MCF 10A (cell line): ENCODE data around the gene ASTN2. TPM values are rescaled to one million over a fixed set of nuclear protein-coding genes. Genes with fewer than 3 reads are reported as not detected.

Experiments
- BruUV-seq: library from RNA; stranded (reverse); fragments of 400-500 nt; replicated peaks from 2 replicates; lab custom pipeline; 2021; lab: Mats Ljungman, UMichigan
- CTCF ChIA-PET: fragments of 300-600 bp; sonication (Branson Sonifier 250); formaldehyde crosslinking; extraction: SDS; loops from one replicate; lab custom pipeline; 2021; ENCODE audit warnings: antibody characterized with exemption, inconsistent platforms; lab: Yijun Ruan, JAX
- POLR2A ChIA-PET: fragments of 300-600, 350-650 bp; sonication (Branson Sonifier 250); formaldehyde crosslinking; extraction: SDS; loops from one replicate; lab custom pipeline; 2020; ENCODE audit warnings: antibody characterized with exemption, inconsistent platforms; lab: Yijun Ruan, JAX
- DNase-seq: peaks from one replicate; pipeline ENCODE4 v3.0.0-alpha.2; 2018; ENCODE audit not compliant: unreplicated experiment
- H3K27ac Mint-ChIP-seq: one replicate; pipeline ENCODE4 v1.8.0; 2022; ENCODE audit warnings: mild to moderate bottlenecking, low read depth, mixed read lengths; ENCODE audit not compliant: unreplicated experiment
- H3K27me3 Mint-ChIP-seq: one replicate; pipeline ENCODE4 v1.8.0; 2022; ENCODE audit warnings: mixed read lengths; ENCODE audit not compliant: insufficient read depth, unreplicated experiment
- H3K36me3 Mint-ChIP-seq: one replicate; pipeline ENCODE4 v1.8.0; 2022; ENCODE audit warnings: mild to moderate bottlenecking, moderate library complexity, mixed read lengths; ENCODE audit not compliant: insufficient read depth, unreplicated experiment
- H3K4me1 Mint-ChIP-seq: one replicate; pipeline ENCODE4 v1.8.0; 2022; ENCODE audit warnings: mixed read lengths; ENCODE audit not compliant: insufficient read depth, unreplicated experiment
- H3K4me3 Mint-ChIP-seq: one replicate; pipeline ENCODE4 v1.8.0; 2022; ENCODE audit warnings: mild to moderate bottlenecking, moderate library complexity, mixed read lengths; ENCODE audit not compliant: unreplicated experiment
- H3K9me3 Mint-ChIP-seq: one replicate; pipeline ENCODE4 v1.8.0; 2022; ENCODE audit warnings: mixed read lengths; ENCODE audit not compliant: unreplicated experiment
- CTCF ChIP-seq: fragments of 200-600 bp; IDR thresholded peaks from one replicate; pipeline ENCODE4 v1.8.0; 2022; ENCODE audit warnings: antibody characterized with exemption, mild to moderate bottlenecking; ENCODE audit not compliant: unreplicated experiment
- intact Hi-C: fragments of 100-400 bp; cut with micrococcal nuclease; formaldehyde crosslinking; loops from 2 replicates; pipeline ENCODE4 v1.14.1; 2022
- total RNA-seq: library from RNA; stranded (reverse); gene quantifications from 2 replicates; pipeline ENCODE4 v1.2.3, GENCODE V29; 2022

The ASTN2 gene
- total RNA-seq, 1 experiment from 2014 or later, result 1.8 TPM

GRCh38 chr9:116661037-116661954 lies 753.6 kb downstream of the ASTN2 start:
- BruUV-seq, result no TSS peak
- H3K9me3 Mint-ChIP-seq, result no peaks in the 10 kb centered on the region
- peaks cover 9% of the 10 kb centered on the region for H3K4me1 Mint-ChIP-seq
- no peak overlapping the region for H3K4me3 Mint-ChIP-seq
- DNase-seq, result peak; percentile 73
- no peaks in the 10 kb centered on the region for H3K27me3 Mint-ChIP-seq
- H3K27ac Mint-ChIP-seq, result no peak overlapping the region
- POLR2A ChIA-PET, result interaction anchor here (0.7 kb wide), 1 partner anchor 993 kb away, joined by 3 read pairs; no protein-coding TSS in a partner anchor
- intact Hi-C loops, result loop anchor here (1.0 to 5.0 kb wide), 7 partner anchors 74 to 1994 kb away; partner anchors contain the start of gene PAPPA
- CTCF ChIA-PET, result interaction anchor here (0.6 to 7.1 kb wide), 32 partner anchors 9 to 1680 kb away, joined by 3 to 122 read pairs (median 3); no protein-coding TSS in a partner anchor
- peak; percentile 76 for TF ChIP-seq CTCF
- H3K36me3 Mint-ChIP-seq, result no peaks in the 10 kb centered on the region

GRCh38 chr9:116658265-116658664 lies 756.6 kb downstream of the ASTN2 start:
- no peak overlapping the region for H3K27ac Mint-ChIP-seq
- no TSS peak for BruUV-seq

GRCh38 chr9:116656977-116657376 lies 757.9 kb downstream of the ASTN2 start:
- no peaks in the 10 kb centered on the region for H3K9me3 Mint-ChIP-seq
- intact Hi-C loops, result loop anchor here (10.0 kb wide), 1 partner anchor 152 kb away; no protein-coding TSS in a partner anchor
- CTCF ChIA-PET, result interaction anchor here (0.6 to 1.7 kb wide), 5 partner anchors 8 to 1063 kb away, joined by 3 to 9 read pairs (median 3); no protein-coding TSS in a partner anchor

More at GRCh38 chr9:116658265-116658664, 756.6 kb downstream of the ASTN2 start:
- H3K36me3 Mint-ChIP-seq, result no peaks in the 10 kb centered on the region
- H3K9me3 Mint-ChIP-seq, result no peaks in the 10 kb centered on the region
- no peak for TF ChIP-seq CTCF
- intact Hi-C loops, result loop anchor here (10.0 kb wide), 1 partner anchor 153 kb away; no protein-coding TSS in a partner anchor
- no peak for DNase-seq
- H3K4me3 Mint-ChIP-seq, result no peak overlapping the region
- POLR2A ChIA-PET, result no interaction called here
- H3K4me1 Mint-ChIP-seq, result peaks cover 9% of the 10 kb centered on the region
- CTCF ChIA-PET, result interaction anchor here (0.6 to 1.7 kb wide), 3 partner anchors 11 to 1065 kb away, joined by 3 to 9 read pairs (median 3); no protein-coding TSS in a partner anchor
- no peaks in the 10 kb centered on the region for H3K27me3 Mint-ChIP-seq

More at GRCh38 chr9:116656977-116657376, 757.9 kb downstream of the ASTN2 start:
- no TSS peak for BruUV-seq
- Mint-ChIP-seq H3K36me3 (no peaks in the 10 kb centered on the region), H3K4me3 (no peak overlapping the region), H3K4me1 (peaks cover 9% of the 10 kb centered on the region), H3K27ac (no peak overlapping the region), H3K27me3 (no peaks in the 10 kb centered on the region)
- POLR2A ChIA-PET, result no interaction called here
- no peak for TF ChIP-seq CTCF
- DNase-seq, result no peak
